ENCODE results near the gene RANGAP1.

RANGAP1 gene

DNA sequence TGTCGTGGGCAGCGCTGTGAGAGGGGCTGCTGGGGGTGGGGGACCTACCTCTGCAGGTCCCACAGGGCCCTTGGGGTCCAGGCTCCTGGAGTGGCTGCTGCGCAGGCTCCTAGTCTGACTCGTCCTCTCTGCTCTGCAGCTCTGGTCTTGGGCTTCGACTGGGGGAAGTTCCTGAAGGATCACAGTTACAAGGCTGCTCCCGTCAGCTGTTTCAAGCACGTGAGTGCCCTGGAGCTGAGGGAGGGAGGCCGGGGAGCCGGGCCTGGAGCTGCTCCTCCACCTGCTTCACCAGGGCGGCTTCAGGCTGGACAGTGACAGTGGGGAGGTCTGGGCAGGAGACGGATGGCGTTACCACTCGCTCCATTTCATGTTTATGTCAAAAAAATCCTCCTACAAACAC lies 69.0 kb downstream of the RANGAP1 start:
- Histone ChIP-seq H3K36me3 (ENCODE audit: insufficient read depth, low read length) (peaks cover 58% of the 10 kb centered on the region), H3K4me2 (ENCODE audit: insufficient read depth, low read length) (peak overlapping the region; percentile 66), H3K27ac (ENCODE audit: low read length) (peak overlapping the region; percentile 84), H3K79me2 (ENCODE audit: insufficient read depth, low read length) (peaks cover 2% of the 10 kb centered on the region), H3K4me1 (ENCODE audit: insufficient read depth, low read length) (peaks cover 31% of the 10 kb centered on the region), H2AFZ (ENCODE audit: low read depth, low read length) (peak overlapping the region; percentile 69), H3K4me3 (ENCODE audit: low read depth in 1 of 2, low read length in 2 of 2) (peak overlapping the region in 1 of 2 experiments; percentile 50; a peak in 2 of 4 replicates), H3K27me3 (ENCODE audit: insufficient read depth, low read length, poor library complexity) (no peaks in the 10 kb centered on the region), H3K9me3 (ENCODE audit: insufficient read depth, low read length, severe bottlenecking) (peaks cover 3% of the 10 kb centered on the region), H3K9ac (ENCODE audit: low read depth, low read length) (peak overlapping the region; percentile 55), H4K20me1 (ENCODE audit: insufficient read depth, low read length) (no peaks in the 10 kb centered on the region)
- no peak for ATAC-seq (ENCODE audit: insufficient read depth, low read depth)
- DNase-seq: no peak
- TF ChIP-seq EZH2 (IDR thresholded peaks at IDR 0.05; ENCODE audit: borderline replicate concordance, low read depth, low read length, severe bottlenecking): no peak
- TF ChIP-seq, protein P1, sequence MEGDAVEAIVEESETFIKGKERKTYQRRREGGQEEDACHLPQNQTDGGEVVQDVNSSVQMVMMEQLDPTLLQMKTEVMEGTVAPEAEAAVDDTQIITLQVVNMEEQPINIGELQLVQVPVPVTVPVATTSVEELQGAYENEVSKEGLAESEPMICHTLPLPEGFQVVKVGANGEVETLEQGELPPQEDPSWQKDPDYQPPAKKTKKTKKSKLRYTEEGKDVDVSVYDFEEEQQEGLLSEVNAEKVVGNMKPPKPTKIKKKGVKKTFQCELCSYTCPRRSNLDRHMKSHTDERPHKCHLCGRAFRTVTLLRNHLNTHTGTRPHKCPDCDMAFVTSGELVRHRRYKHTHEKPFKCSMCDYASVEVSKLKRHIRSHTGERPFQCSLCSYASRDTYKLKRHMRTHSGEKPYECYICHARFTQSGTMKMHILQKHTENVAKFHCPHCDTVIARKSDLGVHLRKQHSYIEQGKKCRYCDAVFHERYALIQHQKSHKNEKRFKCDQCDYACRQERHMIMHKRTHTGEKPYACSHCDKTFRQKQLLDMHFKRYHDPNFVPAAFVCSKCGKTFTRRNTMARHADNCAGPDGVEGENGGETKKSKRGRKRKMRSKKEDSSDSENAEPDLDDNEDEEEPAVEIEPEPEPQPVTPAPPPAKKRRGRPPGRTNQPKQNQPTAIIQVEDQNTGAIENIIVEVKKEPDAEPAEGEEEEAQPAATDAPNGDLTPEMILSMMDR (IDR thresholded peaks at IDR 0.05; ENCODE audit: borderline replicate concordance, extremely low read depth, low read length, poor library complexity, severe bottlenecking): no peak

DNA sequence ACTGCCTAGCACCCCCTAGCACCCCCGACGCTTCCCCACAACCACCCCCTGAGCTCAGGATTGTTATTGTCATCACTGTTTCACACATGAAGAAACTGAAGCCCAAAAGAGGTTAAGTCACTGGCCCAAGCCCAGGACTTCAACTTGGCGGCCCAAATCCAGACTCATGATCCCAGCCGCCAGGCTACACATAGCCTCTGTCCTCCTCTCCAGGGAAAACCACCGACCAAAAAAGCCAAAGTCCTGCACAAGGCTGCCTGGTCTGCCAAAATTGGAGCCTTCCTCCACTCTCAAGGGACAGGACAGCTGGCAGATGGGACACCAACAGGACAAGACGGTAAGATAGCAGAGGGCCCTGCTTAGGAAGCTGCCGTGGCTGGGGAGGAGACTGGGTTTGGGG lies 70.1 kb downstream of the RANGAP1 start:
- Histone ChIP-seq H3K36me3 (ENCODE audit: insufficient read depth, low read length) (peaks cover 53% of the 10 kb centered on the region), H3K4me2 (ENCODE audit: insufficient read depth, low read length) (peak overlapping the region; percentile 66), H3K4me3 (ENCODE audit: low read depth in 1 of 2, low read length in 2 of 2) (peak overlapping the region in 1 of 2 experiments; percentile 25; a peak in 2 of 4 replicates), H3K9me3 (ENCODE audit: insufficient read depth, low read length, severe bottlenecking) (peaks cover 3% of the 10 kb centered on the region), H3K4me1 (ENCODE audit: insufficient read depth, low read length) (peaks cover 31% of the 10 kb centered on the region), H2AFZ (ENCODE audit: low read depth, low read length) (no peak overlapping the region), H3K9ac (ENCODE audit: low read depth, low read length) (peak overlapping the region; percentile 55; the same call in 1 of the 2 replicates), H3K27me3 (ENCODE audit: insufficient read depth, low read length, poor library complexity) (no peaks in the 10 kb centered on the region), H3K79me2 (ENCODE audit: insufficient read depth, low read length) (peaks cover 2% of the 10 kb centered on the region), H3K27ac (ENCODE audit: low read length) (peak overlapping the region; percentile 84), H4K20me1 (ENCODE audit: insufficient read depth, low read length) (no peaks in the 10 kb centered on the region)
- no peak for TF ChIP-seq EZH2 (IDR thresholded peaks at IDR 0.05; ENCODE audit: borderline replicate concordance, low read depth, low read length, severe bottlenecking)
- TF ChIP-seq, protein P1 (IDR thresholded peaks at IDR 0.05; ENCODE audit: borderline replicate concordance, extremely low read depth, low read length, poor library complexity, severe bottlenecking): no peak
- DNase-seq (no peak), ATAC-seq (ENCODE audit: insufficient read depth, low read depth) (no peak)

DNA sequence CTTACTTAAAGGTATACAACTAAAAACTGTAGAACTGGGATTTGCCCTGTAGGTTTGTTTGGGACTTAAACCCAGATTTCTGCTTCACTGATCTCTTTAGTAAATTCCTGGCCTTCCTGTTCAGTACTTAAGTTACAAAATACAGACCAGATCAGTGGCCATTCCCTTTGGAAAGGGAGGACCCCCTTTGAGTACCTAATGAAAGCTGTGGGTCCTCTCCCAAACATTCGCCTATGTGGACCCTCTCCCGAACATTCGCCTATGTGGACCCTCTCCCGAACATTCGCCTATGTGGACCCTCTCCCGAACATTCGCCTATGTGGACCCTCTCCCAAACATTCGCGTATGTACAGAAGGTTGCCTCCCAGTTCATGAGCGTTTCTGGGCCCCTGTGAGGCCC lies 70.6 kb downstream of the RANGAP1 start:
- Histone ChIP-seq H2AFZ (ENCODE audit: low read depth, low read length) (no peak overlapping the region), H3K4me3 (ENCODE audit: low read depth in 1 of 2, low read length in 2 of 2) (no peak overlapping the region), H3K79me2 (ENCODE audit: insufficient read depth, low read length) (peaks cover 5% of the 10 kb centered on the region), H3K9ac (ENCODE audit: low read depth, low read length) (no peak overlapping the region), H3K4me2 (ENCODE audit: insufficient read depth, low read length) (peak overlapping the region; percentile 66; the same call in 1 of the 2 replicates), H3K27ac (ENCODE audit: low read length) (no peak overlapping the region), H4K20me1 (ENCODE audit: insufficient read depth, low read length) (no peaks in the 10 kb centered on the region), H3K4me1 (ENCODE audit: insufficient read depth, low read length) (peaks cover 31% of the 10 kb centered on the region), H3K9me3 (ENCODE audit: insufficient read depth, low read length, severe bottlenecking) (peaks cover 3% of the 10 kb centered on the region), H3K36me3 (ENCODE audit: insufficient read depth, low read length) (peaks cover 52% of the 10 kb centered on the region), H3K27me3 (ENCODE audit: insufficient read depth, low read length, poor library complexity) (no peaks in the 10 kb centered on the region)
- ATAC-seq (ENCODE audit: insufficient read depth, low read depth): no peak
- TF ChIP-seq EZH2 (IDR thresholded peaks at IDR 0.05; ENCODE audit: borderline replicate concordance, low read depth, low read length, severe bottlenecking): no peak
- TF ChIP-seq, protein P1 (IDR thresholded peaks at IDR 0.05; ENCODE audit: borderline replicate concordance, extremely low read depth, low read length, poor library complexity, severe bottlenecking): no peak
- no peak for DNase-seq

Data from DND-41 (cell line).